GM21576 (cell line): ENCODE measurements around the gene ZSCAN5A.
"Not testable (repeated sequence)": the region's sequence is repeated elsewhere in the genome, so short reads cannot be mapped to it uniquely, and the experiment has no call there.

Experiments used
- ATAC-seq: cut with Tn5 transposase; IDR thresholded peaks from one replicate; pipeline ENCODE4 v1.9.1; 2021; ENCODE audit warnings: mild to moderate bottlenecking, moderate library complexity; ENCODE audit not compliant: unreplicated experiment

Gene ZSCAN5A

GRCh38 chr19:56217039-56217949, 97.3 kb downstream of the ZSCAN5A start:
- no peak for ATAC-seq

GRCh38 chr19:56211718-56212117, 102.9 kb downstream of the ZSCAN5A start:
- ATAC-seq = no peak

GRCh38 chr19:56210036-56210435, 104.6 kb downstream of the ZSCAN5A start:
- ATAC-seq = not testable (repeated sequence)

GRCh38 chr19:56209091-56209490, 105.5 kb downstream of the ZSCAN5A start:
- ATAC-seq = no peak

GRCh38 chr19:56207581-56207980, 107.1 kb downstream of the ZSCAN5A start:
- ATAC-seq = not testable (repeated sequence)

- no peak for ATAC-seq
These were observed 112.7 kb downstream of the ZSCAN5A start, which contains the start of gene ZSCAN5C for GRCh38 chr19:56201973-56202372. TSS of gene ZSCAN5C (plus strand) at chr19:56202273. CDS start at chr19:56205914, 3,641 bp downstream.

GRCh38 chr19:56199687-56200086, 115.0 kb downstream of the ZSCAN5A start:
- ATAC-seq = no peak

GRCh38 chr19:56197646-56198045, 117.0 kb downstream of the ZSCAN5A start, which contains the start of gene ZSCAN5B:
TSS of gene ZSCAN5B (minus strand) at chr19:56197783. CDS start at chr19:56193052, 4,731 bp downstream.
- not testable (repeated sequence) for ATAC-seq

GRCh38 chr19:56193981-56194640, 120.5 kb downstream of the ZSCAN5A start:
- no peak for ATAC-seq

- ATAC-seq = no peak
These were observed 122.9 kb downstream of the ZSCAN5A start for GRCh38 chr19:56191711-56192110.

GRCh38 chr19:56191115-56191514, 123.5 kb downstream of the ZSCAN5A start:
- no peak for ATAC-seq

- no peak for ATAC-seq
These were observed 124.9 kb downstream of the ZSCAN5A start for GRCh38 chr19:56189785-56190184.

GRCh38 chr19:56177564-56178243, 136.9 kb downstream of the ZSCAN5A start:
- ATAC-seq = no peak

GRCh38 chr19:56176881-56177280, 137.8 kb downstream of the ZSCAN5A start:
- no peak for ATAC-seq

GRCh38 chr19:56176310-56176709, 138.3 kb downstream of the ZSCAN5A start:
- ATAC-seq = not testable (repeated sequence)

GRCh38 chr19:56175861-56176307, 138.8 kb downstream of the ZSCAN5A start, which contains the start of gene GALP:
TSS of gene GALP (plus strand) at chr19:56176008. CDS start at chr19:56177109, 1,101 bp downstream.
- ATAC-seq = not testable (repeated sequence)

GRCh38 chr19:56174550-56174949, 140.1 kb downstream of the ZSCAN5A start:
- ATAC-seq = no peak

GRCh38 chr19:56174086-56174485, 140.6 kb downstream of the ZSCAN5A start:
- ATAC-seq = no peak
